HepG2 (cell line): ENCODE results near the gene IGF2BP3.

ENCODE experiments used
- SP1 ChIP-seq, 2 experiments: fragments of 450-650 bp in 1 of 2; sonication (generic) in 1 of 2; formaldehyde crosslinking in 1 of 2; IDR thresholded peaks; 2 replicates each; pipeline versions ENCODE4 v1.4.0 to v1.6.1; 2016 to 2020; ENCODE audit warnings: missing genetic modification reagents in 1 of 2
- TF ChIP-seq, protein P1 (sequence below): sonication (generic); formaldehyde crosslinking; IDR thresholded peaks from 2 replicates; pipeline ENCODE4 v1.8.1; 2023; ENCODE audit warnings: missing genetic modification reagents, mild to moderate bottlenecking, borderline replicate concordance
- TF ChIP-seq, protein P2 (sequence below): sonication (generic); formaldehyde crosslinking; IDR thresholded peaks from 2 replicates; pipeline ENCODE4 v1.5.0; 2020; ENCODE audit warnings: mild to moderate bottlenecking, missing genetic modification reagents, moderate library complexity
- TF ChIP-seq, protein P3 (sequence below): sonication (generic); formaldehyde crosslinking; IDR thresholded peaks from 2 replicates; pipeline ENCODE4 v1.4.0; 2020; ENCODE audit warnings: missing genetic modification reagents, borderline replicate concordance
- TF ChIP-seq, protein P4 (sequence below): sonication (generic); formaldehyde crosslinking; IDR thresholded peaks from 2 replicates; pipeline ENCODE4 v1.5.0; 2020; ENCODE audit warnings: mild to moderate bottlenecking, low read depth, missing genetic modification reagents, borderline replicate concordance

DNA sequence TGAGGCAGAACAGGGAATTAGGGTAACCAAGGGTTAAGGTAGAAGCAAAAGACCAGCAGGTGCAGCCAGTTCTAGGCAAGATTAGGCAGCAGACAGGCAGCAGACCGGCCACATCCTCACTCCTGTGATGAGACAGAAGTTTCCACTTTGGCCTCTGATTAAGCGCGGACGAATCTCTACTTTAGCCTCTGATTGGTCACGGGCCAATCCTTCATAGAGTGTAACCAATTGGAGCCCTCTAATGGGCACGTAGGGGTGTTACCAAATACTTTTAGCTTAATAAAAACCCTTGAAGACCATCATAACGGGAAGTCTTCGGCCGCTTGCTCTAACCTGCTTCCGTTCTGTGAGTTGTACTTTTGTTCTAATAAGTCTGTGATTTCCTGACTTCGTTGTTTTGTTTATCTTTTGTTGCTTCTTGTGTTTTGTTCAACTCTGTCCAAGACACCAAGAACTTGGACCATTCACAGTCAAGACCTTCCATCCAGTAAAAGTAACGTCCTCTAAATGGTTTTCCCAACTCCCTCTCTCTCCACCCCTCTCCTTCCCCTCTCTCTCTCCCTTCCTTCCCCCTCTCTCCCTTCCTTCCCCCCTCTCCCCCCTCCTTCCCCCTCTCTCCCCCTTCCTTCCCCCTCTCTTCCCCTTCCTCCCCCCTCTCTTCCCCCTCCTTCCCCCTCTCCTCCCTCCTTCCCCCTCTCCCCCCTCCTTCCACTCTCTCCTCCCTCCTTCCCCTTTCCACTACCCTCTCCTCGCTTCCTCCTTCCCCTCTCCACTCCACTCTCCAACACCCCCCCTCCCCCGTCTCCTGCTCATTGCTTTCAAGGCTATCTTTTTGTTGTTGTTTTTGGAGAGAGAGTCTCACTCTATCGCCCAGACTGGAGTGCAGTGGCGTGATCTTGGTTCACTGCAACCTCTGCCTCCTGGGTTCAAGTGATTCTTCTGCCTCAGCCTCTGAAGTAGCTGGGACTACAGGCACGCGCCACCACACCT lies 184.3 kb downstream of the IGF2BP3 start:
- TF ChIP-seq, protein P1, sequence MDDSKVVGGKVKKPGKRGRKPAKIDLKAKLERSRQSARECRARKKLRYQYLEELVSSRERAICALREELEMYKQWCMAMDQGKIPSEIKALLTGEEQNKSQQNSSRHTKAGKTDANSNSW (CRISPR knock-in tag): no peak
- TF ChIP-seq SP1 (IDR thresholded peaks at IDR 0.05) (no peak), SP1 (CRISPR knock-in tag; IDR thresholded peaks at IDR 0.05) (no peak)
- TF ChIP-seq, protein P2, sequence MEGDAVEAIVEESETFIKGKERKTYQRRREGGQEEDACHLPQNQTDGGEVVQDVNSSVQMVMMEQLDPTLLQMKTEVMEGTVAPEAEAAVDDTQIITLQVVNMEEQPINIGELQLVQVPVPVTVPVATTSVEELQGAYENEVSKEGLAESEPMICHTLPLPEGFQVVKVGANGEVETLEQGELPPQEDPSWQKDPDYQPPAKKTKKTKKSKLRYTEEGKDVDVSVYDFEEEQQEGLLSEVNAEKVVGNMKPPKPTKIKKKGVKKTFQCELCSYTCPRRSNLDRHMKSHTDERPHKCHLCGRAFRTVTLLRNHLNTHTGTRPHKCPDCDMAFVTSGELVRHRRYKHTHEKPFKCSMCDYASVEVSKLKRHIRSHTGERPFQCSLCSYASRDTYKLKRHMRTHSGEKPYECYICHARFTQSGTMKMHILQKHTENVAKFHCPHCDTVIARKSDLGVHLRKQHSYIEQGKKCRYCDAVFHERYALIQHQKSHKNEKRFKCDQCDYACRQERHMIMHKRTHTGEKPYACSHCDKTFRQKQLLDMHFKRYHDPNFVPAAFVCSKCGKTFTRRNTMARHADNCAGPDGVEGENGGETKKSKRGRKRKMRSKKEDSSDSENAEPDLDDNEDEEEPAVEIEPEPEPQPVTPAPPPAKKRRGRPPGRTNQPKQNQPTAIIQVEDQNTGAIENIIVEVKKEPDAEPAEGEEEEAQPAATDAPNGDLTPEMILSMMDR (CRISPR knock-in tag): no peak
- TF ChIP-seq, protein P3, sequence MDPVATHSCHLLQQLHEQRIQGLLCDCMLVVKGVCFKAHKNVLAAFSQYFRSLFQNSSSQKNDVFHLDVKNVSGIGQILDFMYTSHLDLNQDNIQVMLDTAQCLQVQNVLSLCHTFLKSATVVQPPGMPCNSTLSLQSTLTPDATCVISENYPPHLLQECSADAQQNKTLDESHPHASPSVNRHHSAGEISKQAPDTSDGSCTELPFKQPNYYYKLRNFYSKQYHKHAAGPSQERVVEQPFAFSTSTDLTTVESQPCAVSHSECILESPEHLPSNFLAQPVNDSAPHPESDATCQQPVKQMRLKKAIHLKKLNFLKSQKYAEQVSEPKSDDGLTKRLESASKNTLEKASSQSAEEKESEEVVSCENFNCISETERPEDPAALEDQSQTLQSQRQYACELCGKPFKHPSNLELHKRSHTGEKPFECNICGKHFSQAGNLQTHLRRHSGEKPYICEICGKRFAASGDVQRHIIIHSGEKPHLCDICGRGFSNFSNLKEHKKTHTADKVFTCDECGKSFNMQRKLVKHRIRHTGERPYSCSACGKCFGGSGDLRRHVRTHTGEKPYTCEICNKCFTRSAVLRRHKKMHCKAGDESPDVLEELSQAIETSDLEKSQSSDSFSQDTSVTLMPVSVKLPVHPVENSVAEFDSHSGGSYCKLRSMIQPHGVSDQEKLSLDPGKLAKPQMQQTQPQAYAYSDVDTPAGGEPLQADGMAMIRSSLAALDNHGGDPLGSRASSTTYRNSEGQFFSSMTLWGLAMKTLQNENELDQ (CRISPR knock-in tag): no peak
- TF ChIP-seq, protein P4, sequence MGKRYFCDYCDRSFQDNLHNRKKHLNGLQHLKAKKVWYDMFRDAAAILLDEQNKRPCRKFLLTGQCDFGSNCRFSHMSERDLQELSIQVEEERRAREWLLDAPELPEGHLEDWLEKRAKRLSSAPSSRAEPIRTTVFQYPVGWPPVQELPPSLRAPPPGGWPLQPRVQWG: no peak
